ENCODE data around the gene HTN3. TPM values are rescaled to one million over a fixed set of nuclear protein-coding genes. Genes with fewer than 3 reads are reported as not detected.

Gene HTN3
- total RNA-seq, 1 donor from 2014 or later = not detected

GRCh38 chr4:70059149-70059548 is 30.9 kb downstream of the HTN3 start:
- H3K27me3 Mint-ChIP-seq = no peaks in the 10 kb centered on the region
- H3K9me3 Mint-ChIP-seq = peaks cover 3% of the 10 kb centered on the region
- TF ChIP-seq CTCF (IDR thresholded peaks at IDR 0.05) = no peak
- no peak for DNase-seq
- ATAC-seq (ENCODE audit: low read depth) = no peak
- no peak overlapping the region for H3K27ac Mint-ChIP-seq
- POLR2A ChIA-PET = no interaction called here
- no peaks in the 10 kb centered on the region for H3K4me1 Mint-ChIP-seq
- intact Hi-C loops (cut with micrococcal nuclease) = no loop called here
- H3K36me3 Mint-ChIP-seq (ENCODE audit: low read depth) = no peaks in the 10 kb centered on the region
- CTCF ChIA-PET = no interaction called here
- H3K4me3 Mint-ChIP-seq = no peak overlapping the region

GRCh38 chr4:70062000-70062399 is 33.7 kb downstream of the HTN3 start:
- intact Hi-C loops (cut with micrococcal nuclease) = no loop called here
- Mint-ChIP-seq H3K4me3 (no peak overlapping the region), H3K27me3 (no peaks in the 10 kb centered on the region), H3K4me1 (no peaks in the 10 kb centered on the region), H3K9me3 (no peaks in the 10 kb centered on the region), H3K36me3 (ENCODE audit: low read depth) (no peaks in the 10 kb centered on the region), H3K27ac (no peak overlapping the region)
- CTCF ChIA-PET = no interaction called here
- no peak for ATAC-seq (ENCODE audit: low read depth)
- POLR2A ChIA-PET = no interaction called here
- DNase-seq = no peak
- TF ChIP-seq CTCF (IDR thresholded peaks at IDR 0.05) = no peak

- no peak overlapping the region for H3K27ac Mint-ChIP-seq
- ChIA-PET POLR2A (no interaction called here), CTCF (no interaction called here)
- intact Hi-C loops (cut with micrococcal nuclease) = no loop called here
- no peaks in the 10 kb centered on the region for H3K4me1 Mint-ChIP-seq
- no peaks in the 10 kb centered on the region for H3K27me3 Mint-ChIP-seq
- DNase-seq (no peak), ATAC-seq (ENCODE audit: low read depth) (no peak)
- H3K36me3 Mint-ChIP-seq (ENCODE audit: low read depth) = no peaks in the 10 kb centered on the region
- H3K9me3 Mint-ChIP-seq = no peaks in the 10 kb centered on the region
- no peak for TF ChIP-seq CTCF (IDR thresholded peaks at IDR 0.05)
- H3K4me3 Mint-ChIP-seq = no peak overlapping the region
These were observed 51.9 kb downstream of the HTN3 start for GRCh38 chr4:70080205-70080604.

Other genes starting within 250 kb of the HTN3 start
- gene SULT1E1, start 168.3 kb upstream of the HTN3 start, total RNA-seq = not detected in 2 replicates
- gene CSN1S1, start 97.4 kb upstream of the HTN3 start, total RNA-seq = not detected in 2 replicates
- gene CSN2, start 62.7 kb upstream of the HTN3 start, total RNA-seq = not detected in 2 replicates
- not detected in 2 replicates for gene STATH, start 32.5 kb upstream of the HTN3 start, total RNA-seq
- gene HTN1, start 22.0 kb downstream of the HTN3 start, total RNA-seq = not detected in 2 replicates
- not detected in 2 replicates for gene PRR27, start 125.8 kb downstream of the HTN3 start, total RNA-seq
- not detected in 2 replicates for gene ODAM, start 167.3 kb downstream of the HTN3 start, total RNA-seq
- not detected in 2 replicates for gene FDCSP, start 197.7 kb downstream of the HTN3 start, total RNA-seq
- gene CSN3, start 214.1 kb downstream of the HTN3 start, total RNA-seq = not detected in 2 replicates